SK-N-SH (cell line): ENCODE results near the gene CEP89. TPM values are rescaled to one million over a fixed set of nuclear protein-coding genes. Genes with fewer than 3 reads are reported as not detected.

ENCODE experiments used
- CTCF ChIA-PET: fragments of 300-600, 350-600 bp; formaldehyde crosslinking; extraction: SDS; loops from one replicate; lab custom pipeline; 2021; lab: Yijun Ruan, JAX
- POLR2A ChIA-PET: fragments of 350-600 bp; sonication (Branson Sonifier 250); formaldehyde crosslinking; extraction: SDS; loops from one replicate; lab custom pipeline; 2020; ENCODE audit warnings: antibody characterized with exemption, inconsistent platforms; lab: Yijun Ruan, JAX
- DNase-seq: peaks from one replicate; pipeline ENCODE4 v3.0.0; 2012
- H2AFZ ChIP-seq: fragments of 200-600 bp; sonication (generic); 2 replicates; pipeline ENCODE4 v1.8.1; 2016; ENCODE audit warnings: antibody characterized with exemption, mild to moderate bottlenecking, low read depth
- H3F3A ChIP-seq: fragments of 200-600 bp; sonication (generic); replicated peaks from 2 replicates; pipeline ENCODE3; 2016; ENCODE audit warnings: antibody characterized with exemption, mild to moderate bottlenecking; ENCODE audit not compliant: insufficient read depth
- H3K27ac ChIP-seq, 2 experiments: fragments of 200-500 bp in 1 of 2; fragments of 200-600 bp in 1 of 2; sonication (Bioruptor generic) in 1 of 2; sonication (generic), shearing (Covaris generic) in 1 of 2; 2 replicates each; pipeline versions ENCODE4 v1.5.1 to v1.6.1; 2014 to 2016; ENCODE audit warnings: low read depth in 2 of 2, inconsistent platforms in 1 of 2, low read length in 1 of 2, mild to moderate bottlenecking in 1 of 2, mixed read lengths in 1 of 2
- H3K27me3 ChIP-seq: fragments of 200-600 bp; sonication (generic), shearing (Covaris generic); 2 replicates; pipeline ENCODE4 v1.6.1; 2016; ENCODE audit warnings: mixed run types; ENCODE audit not compliant: insufficient read depth
- H3K36me3 ChIP-seq, 2 experiments: fragments of 200-500 bp in 1 of 2; fragments of 200-600 bp in 1 of 2; sonication (Bioruptor generic) in 1 of 2; sonication (generic) in 1 of 2; replicated peaks in 1 of 2; 2 replicates each; pipeline versions ENCODE3 to v1.5.1; 2014 to 2016; ENCODE audit warnings: low read length in 1 of 2, mild to moderate bottlenecking in 1 of 2; ENCODE audit not compliant: insufficient read depth in 2 of 2, control insufficient read depth in 1 of 2
- H3K4me1 ChIP-seq, 2 experiments: fragments of 200-500 bp in 1 of 2; fragments of 200-600 bp in 1 of 2; sonication (Bioruptor generic) in 1 of 2; sonication (generic), shearing (Covaris generic) in 1 of 2; 2 replicates each; pipeline versions ENCODE4 v1.5.1 to v1.6.1; 2014 to 2016; ENCODE audit warnings: low read depth in 1 of 2, low read length in 1 of 2, mixed run types in 1 of 2; ENCODE audit not compliant: insufficient read depth in 2 of 2, control insufficient read depth in 1 of 2
- H3K4me2 ChIP-seq: fragments of 200-600 bp; sonication (generic), shearing (Covaris generic); 2 replicates; pipeline ENCODE4 v1.6.1; 2017; ENCODE audit warnings: mixed run types
- H3K4me3 ChIP-seq, 2 experiments: fragments of 200-500 bp in 1 of 2; fragments of 200-600 bp in 1 of 2; sonication (Bioruptor generic) in 1 of 2; sonication (generic), shearing (Covaris generic) in 1 of 2; 2 replicates each; pipeline versions ENCODE4 v1.5.1 to v1.8.1; 2014 to 2016; ENCODE audit warnings: low read depth in 2 of 2, inconsistent platforms in 1 of 2, low read length in 1 of 2, mild to moderate bottlenecking in 1 of 2, mixed read lengths in 1 of 2, moderate library complexity in 1 of 2
- H3K79me2 ChIP-seq: fragments of 200-600 bp; sonication (generic); 2 replicates; pipeline ENCODE4 v1.8.1; 2017; ENCODE audit warnings: mild to moderate bottlenecking; ENCODE audit not compliant: insufficient read depth
- H3K9ac ChIP-seq: fragments of 200-600 bp; sonication (generic); 2 replicates; pipeline ENCODE4 v1.6.1; 2017; ENCODE audit warnings: mixed run types
- H3K9me2 ChIP-seq: fragments of 200-600 bp; sonication (generic); 2 replicates; pipeline ENCODE4 v1.6.1; 2017; ENCODE audit warnings: mixed run types
- H3K9me3 ChIP-seq: fragments of 200-600 bp; sonication (generic); 2 replicates; pipeline ENCODE4 v1.6.1; 2017; ENCODE audit warnings: mixed run types, mild to moderate bottlenecking, moderate library complexity
- H4K20me1 ChIP-seq: fragments of 200-600 bp; sonication (generic); 2 replicates; pipeline ENCODE4 v1.6.1; 2017; ENCODE audit warnings: mild to moderate bottlenecking, mixed run types; ENCODE audit not compliant: insufficient read depth
- EP300 ChIP-seq, 2 experiments: IDR thresholded peaks; 2 replicates each; pipeline versions ENCODE4 v1.4.0 to v1.6.1; 2012; ENCODE audit warnings: borderline replicate concordance in 1 of 2, low read depth in 1 of 2, low read length in 1 of 2
- EZH2phosphoT487 ChIP-seq: fragments of 200-600 bp; sonication (generic); IDR thresholded peaks from 2 replicates; pipeline ENCODE4 v1.6.1; 2017; ENCODE audit warnings: low read depth, mixed run types, mild to moderate bottlenecking, antibody characterized with exemption, moderate library complexity, borderline replicate concordance
- FOXJ3 ChIP-seq: sonication (generic); formaldehyde crosslinking; IDR thresholded peaks from 2 replicates; pipeline ENCODE4 v1.5.1; 2020; ENCODE audit warnings: mild to moderate bottlenecking, missing genetic modification reagents
- GABPA ChIP-seq: IDR thresholded peaks from 2 replicates; pipeline ENCODE4 v1.4.0; 2012; ENCODE audit warnings: low read depth, mild to moderate bottlenecking
- GATA2 ChIP-seq: sonication (generic); formaldehyde crosslinking; IDR thresholded peaks from 2 replicates; pipeline ENCODE4 v1.5.0; 2020; ENCODE audit warnings: mild to moderate bottlenecking, missing genetic modification reagents
- IRF3 ChIP-seq: fragments of 150-350 bp; IDR thresholded peaks from 2 replicates; pipeline ENCODE4 v1.6.1; 2016; ENCODE audit warnings: mild to moderate bottlenecking, low read depth, low read length
- MXI1 ChIP-seq: IDR thresholded peaks from 2 replicates; pipeline ENCODE4 v1.6.1; 2012; ENCODE audit warnings: mild to moderate bottlenecking, low read depth, low read length, improper control_type of control experiment
- NRF1 ChIP-seq: IDR thresholded peaks from 2 replicates; pipeline ENCODE4 v1.6.1; 2012; ENCODE audit warnings: low read depth, mild to moderate bottlenecking, low read length
- RFX5 ChIP-seq: IDR thresholded peaks from 2 replicates; pipeline ENCODE4 v1.6.1; 2012; ENCODE audit warnings: mild to moderate bottlenecking, improper control_type of control experiment, low read length
- SMC3 ChIP-seq: IDR thresholded peaks from 2 replicates; pipeline ENCODE4 v1.6.1; 2012; ENCODE audit warnings: low read depth, low read length, improper control_type of control experiment
- TAF1 ChIP-seq: IDR thresholded peaks from 2 replicates; pipeline ENCODE4 v1.6.1; 2012; ENCODE audit warnings: low read depth, mild to moderate bottlenecking, low read length, moderate library complexity, borderline replicate concordance
- TCF12 ChIP-seq: IDR thresholded peaks from 2 replicates; pipeline ENCODE4 v1.4.0; 2012
- TEAD4 ChIP-seq: IDR thresholded peaks from 2 replicates; pipeline ENCODE4 v1.4.0; 2012; ENCODE audit warnings: mild to moderate bottlenecking, borderline replicate concordance; ENCODE audit not compliant: insufficient read depth
- YY1 ChIP-seq: IDR thresholded peaks from 2 replicates; pipeline ENCODE4 v1.4.0; 2012; ENCODE audit warnings: low read depth, mild to moderate bottlenecking
- ZBTB33 ChIP-seq: IDR thresholded peaks from 2 replicates; pipeline ENCODE4 v1.4.0; 2012; ENCODE audit warnings: low read depth, borderline replicate concordance
- WGBS: methylation state at CpG from one replicate; pipeline ENCODE4 v1.1.6; 2017; ENCODE audit warnings: low lambda C conversion rate; 5-methylcytosine and 5-hydroxymethylcytosine counted together
- polyA plus RNA-seq, 3 experiments: library from polyadenylated mRNA; depleted of rRNA; stranded (reverse); fragments of >200 nt; gene quantifications; 2 replicates each; pipeline ENCODE4 v1.2.3, GENCODE V29; 2012
- TF ChIP-seq, protein P1 (sequence below): fragments of 200-600 bp; sonication (generic); IDR thresholded peaks from 2 replicates; pipeline ENCODE4 v1.6.1; 2017; ENCODE audit warnings: antibody characterized with exemption, mild to moderate bottlenecking, moderate library complexity

The CEP89 gene
- polyA plus RNA-seq, 1 of the 3 experiments (the other 2 are of a cell fraction): 16.4 TPM

DNA sequence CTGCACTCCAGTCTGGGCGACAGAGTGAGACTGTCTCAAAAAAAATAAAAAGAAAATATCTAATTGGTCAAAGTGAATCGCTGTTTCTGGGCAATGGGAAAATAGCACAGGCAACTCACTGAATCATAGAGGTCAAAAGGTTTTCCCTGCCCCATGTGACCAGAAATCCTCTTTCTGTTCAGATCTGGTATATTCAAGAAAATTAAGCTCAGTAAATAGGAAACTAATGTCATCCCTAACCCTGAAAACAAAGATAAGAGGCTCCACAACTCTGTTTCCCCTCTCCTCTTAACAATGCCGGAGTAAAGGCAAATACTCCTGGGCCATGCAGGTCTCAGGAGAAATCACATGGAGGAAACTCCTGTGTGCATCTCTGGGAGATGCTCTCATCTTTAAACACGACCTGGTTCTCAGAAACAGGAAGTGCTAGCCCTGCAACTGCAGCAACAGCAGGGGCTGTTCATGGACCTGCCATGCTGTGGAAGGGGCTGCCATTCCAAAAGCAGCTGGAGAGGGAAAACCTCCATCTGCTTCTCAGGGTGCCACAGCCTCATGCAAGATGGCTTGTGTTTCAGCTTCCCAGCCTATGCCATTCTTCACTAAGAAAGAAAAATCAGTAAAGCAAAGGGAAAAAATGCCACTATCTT lies 54.7 kb downstream of the CEP89 start:
- POLR2A ChIA-PET: no interaction called here
- Histone ChIP-seq H3K4me3 (no peak overlapping the region), H3K27me3 (no peaks in the 10 kb centered on the region), H3K27ac (no peak overlapping the region), H3F3A (no peaks in the 10 kb centered on the region), H3K9ac (no peak overlapping the region), H3K4me1 (no peaks in the 10 kb centered on the region), H3K36me3 (peaks cover 8 to 15% of the 10 kb centered on the region in 2 experiments), H3K79me2 (no peaks in the 10 kb centered on the region), H3K4me2 (no peak overlapping the region), H3K9me2 (no peaks in the 10 kb centered on the region), H4K20me1 (no peaks in the 10 kb centered on the region), H2AFZ (no peak overlapping the region), H3K9me3 (no peaks in the 10 kb centered on the region)
- DNase-seq: no peak
- CTCF ChIA-PET: interaction anchor here (1.3 kb wide), 1 partner anchor 13 kb away, joined by 3 read pairs; no protein-coding TSS in a partner anchor
- WGBS: 70% methylated on average over 3 of the region's 4 CpGs
- TF ChIP-seq MXI1 (no peak), SMC3 (no peak), TCF12 (no peak), NRF1 (no peak), GABPA (no peak), IRF3 (no peak), ZBTB33 (no peak)

DNA sequence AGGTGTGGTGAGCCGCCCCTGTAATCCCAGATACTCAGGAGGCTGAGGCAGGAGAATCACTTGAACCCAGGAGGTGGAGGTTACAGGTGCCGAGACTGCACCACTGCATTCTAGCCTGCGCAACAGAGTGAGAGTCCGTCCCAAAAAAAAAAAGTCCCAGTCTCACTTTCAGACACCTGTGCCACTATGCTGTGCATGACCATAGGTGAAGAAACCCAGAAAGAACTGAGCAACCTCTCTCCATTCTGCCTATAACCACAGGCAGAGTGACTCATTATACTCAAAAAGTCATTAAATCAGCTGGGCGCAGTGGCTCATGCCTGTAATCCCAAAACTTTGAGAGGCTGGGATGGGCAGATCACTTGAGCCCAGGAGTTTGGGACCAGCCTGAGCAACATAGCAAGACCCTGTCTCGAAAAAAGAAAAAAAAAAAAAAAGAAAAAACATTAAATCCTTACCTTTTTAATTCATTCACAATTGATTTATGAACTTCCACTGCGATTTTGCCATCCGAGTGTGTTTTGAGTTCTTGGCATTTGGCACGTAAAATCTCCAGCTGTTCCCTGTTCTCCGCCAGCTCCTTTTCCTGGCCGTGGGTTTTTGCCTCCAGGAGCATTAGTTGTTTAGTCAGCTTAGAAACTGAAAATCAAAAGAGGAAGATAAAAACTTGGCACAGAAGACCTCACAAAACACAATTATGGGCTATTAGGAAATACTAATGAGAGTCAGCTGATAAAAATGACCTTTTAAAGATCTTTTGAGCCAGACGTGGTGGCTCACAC lies 56.7 kb downstream of the CEP89 start:
- Histone ChIP-seq H2AFZ (no peak overlapping the region), H4K20me1 (no peaks in the 10 kb centered on the region), H3K4me3 (no peak overlapping the region), H3K27me3 (no peaks in the 10 kb centered on the region), H3K4me2 (no peak overlapping the region), H3K9me2 (no peaks in the 10 kb centered on the region), H3K9ac (no peak overlapping the region), H3K9me3 (no peaks in the 10 kb centered on the region), H3K27ac (no peak overlapping the region), H3K79me2 (no peaks in the 10 kb centered on the region), H3K4me1 (no peaks in the 10 kb centered on the region), H3F3A (no peaks in the 10 kb centered on the region), H3K36me3 (peaks cover 3 to 6% of the 10 kb centered on the region in 2 experiments)
- WGBS: 85% methylated on average over 12 of the region's 12 CpGs
- CTCF ChIA-PET: interaction anchor here (0.7 to 1.6 kb wide), 4 partner anchors 9 to 37 kb away, joined by 3 to 4 read pairs (median 3); no protein-coding TSS in a partner anchor
- no peak for DNase-seq
- TF ChIP-seq EZH2phosphoT487 (no peak), NRF1 (no peak), FOXJ3 (CRISPR knock-in tag) (no peak), EP300 (IDR thresholded peaks at IDR 0.05; ENCODE audit: borderline replicate concordance in 1 of 2, low read depth in 1 of 2, low read length in 1 of 2) (no peak), TCF12 (no peak), GABPA (no peak), ZBTB33 (no peak), RFX5 (no peak), GATA2 (no peak), TAF1 (no peak), YY1 (no peak), TEAD4 (no peak)
- TF ChIP-seq, protein P1, sequence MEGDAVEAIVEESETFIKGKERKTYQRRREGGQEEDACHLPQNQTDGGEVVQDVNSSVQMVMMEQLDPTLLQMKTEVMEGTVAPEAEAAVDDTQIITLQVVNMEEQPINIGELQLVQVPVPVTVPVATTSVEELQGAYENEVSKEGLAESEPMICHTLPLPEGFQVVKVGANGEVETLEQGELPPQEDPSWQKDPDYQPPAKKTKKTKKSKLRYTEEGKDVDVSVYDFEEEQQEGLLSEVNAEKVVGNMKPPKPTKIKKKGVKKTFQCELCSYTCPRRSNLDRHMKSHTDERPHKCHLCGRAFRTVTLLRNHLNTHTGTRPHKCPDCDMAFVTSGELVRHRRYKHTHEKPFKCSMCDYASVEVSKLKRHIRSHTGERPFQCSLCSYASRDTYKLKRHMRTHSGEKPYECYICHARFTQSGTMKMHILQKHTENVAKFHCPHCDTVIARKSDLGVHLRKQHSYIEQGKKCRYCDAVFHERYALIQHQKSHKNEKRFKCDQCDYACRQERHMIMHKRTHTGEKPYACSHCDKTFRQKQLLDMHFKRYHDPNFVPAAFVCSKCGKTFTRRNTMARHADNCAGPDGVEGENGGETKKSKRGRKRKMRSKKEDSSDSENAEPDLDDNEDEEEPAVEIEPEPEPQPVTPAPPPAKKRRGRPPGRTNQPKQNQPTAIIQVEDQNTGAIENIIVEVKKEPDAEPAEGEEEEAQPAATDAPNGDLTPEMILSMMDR: no peak
- TF ChIP-seq, all 33 proteins: peak for 0
- POLR2A ChIA-PET: no interaction called here
